CD4-positive, alpha-beta memory T cell (primary cell): ENCODE measurements around the gene SLC30A5. TPM values are rescaled to one million over a fixed set of nuclear protein-coding genes. Genes with fewer than 3 reads are reported as not detected.

ENCODE experiments used
- CTCF ChIA-PET: fragments of 350-600 bp; sonication (Branson Sonifier 250); formaldehyde crosslinking; loops from one replicate; lab custom pipeline; 2021; ENCODE audit warnings: inconsistent platforms; ENCODE audit not compliant: partially characterized antibody; lab: Charles Lee
- POLR2A ChIA-PET: fragments of 350-600 bp; sonication (Branson Sonifier 250); formaldehyde crosslinking; loops from one replicate; lab custom pipeline; 2021; ENCODE audit not compliant: partially characterized antibody; lab: Charles Lee
- DNase-seq, 5 donors: peaks; one replicate each; pipeline versions ENCODE4 v3.0.0 to v3.0.0-alpha.2; 2020 to 2022; ENCODE audit warnings: mixed read lengths in 1 of 5
- H3K27ac ChIP-seq: one replicate; pipeline ENCODE4 v1.7.0; 2013; ENCODE audit warnings: low read depth, low read length
- H3K27me3 ChIP-seq: 2 replicates; pipeline ENCODE4 v1.7.0; 2013; ENCODE audit warnings: mild to moderate bottlenecking, low read length, moderate library complexity; ENCODE audit not compliant: insufficient read depth
- H3K36me3 ChIP-seq: 2 replicates; pipeline ENCODE4 v1.7.0; 2013; ENCODE audit warnings: mild to moderate bottlenecking, low read length, moderate library complexity; ENCODE audit not compliant: insufficient read depth
- H3K4me1 ChIP-seq: 2 replicates; pipeline ENCODE4 v1.7.0; 2013; ENCODE audit warnings: mild to moderate bottlenecking, low read length, moderate library complexity; ENCODE audit not compliant: insufficient read depth
- H3K4me3 ChIP-seq, 2 donors: one replicate each; pipeline ENCODE4 v1.7.0; 2013; ENCODE audit warnings: low read length in 2 of 2, mild to moderate bottlenecking in 1 of 2
- H3K9me3 ChIP-seq, 2 donors: one replicate each; pipeline ENCODE4 v1.7.0; 2013; ENCODE audit warnings: low read length in 2 of 2, control low read depth in 1 of 2; ENCODE audit not compliant: control insufficient read depth in 1 of 2
- H3K27ac Mint-ChIP-seq, 7 donors: one replicate each; pipeline ENCODE4 v1.8.0; 2020 to 2021; ENCODE audit warnings: mixed read lengths in 7 of 7, mild to moderate bottlenecking in 6 of 7, inconsistent platforms in 3 of 7, moderate library complexity in 3 of 7
- H3K27me3 Mint-ChIP-seq, 2 donors: one replicate each; pipeline ENCODE4 v1.8.0; 2020 to 2021; ENCODE audit warnings: mixed read lengths in 2 of 2
- H3K36me3 Mint-ChIP-seq, 2 donors: one replicate each; pipeline ENCODE4 v1.8.0; 2020 to 2021; ENCODE audit warnings: mixed read lengths in 2 of 2, inconsistent platforms in 1 of 2, mild to moderate bottlenecking in 1 of 2
- H3K4me1 Mint-ChIP-seq, 4 donors: one replicate each; pipeline ENCODE4 v1.8.0; 2020 to 2021; ENCODE audit warnings: mixed read lengths in 4 of 4, mild to moderate bottlenecking in 1 of 4
- H3K4me3 Mint-ChIP-seq, 8 donors: one replicate each; pipeline ENCODE4 v1.8.0; 2020 to 2021; ENCODE audit warnings: mixed read lengths in 8 of 8, mild to moderate bottlenecking in 7 of 8, moderate library complexity in 6 of 8, inconsistent platforms in 3 of 8
- H3K9me3 Mint-ChIP-seq, 8 donors: one replicate each; pipeline ENCODE4 v1.8.0; 2020 to 2021; ENCODE audit warnings: mixed read lengths in 8 of 8, mild to moderate bottlenecking in 5 of 8, inconsistent platforms in 3 of 8, moderate library complexity in 1 of 8
- intact Hi-C: fragments of 100-400 bp; cut with micrococcal nuclease; formaldehyde crosslinking; loops from one replicate; pipeline ENCODE4 v1.15.1; 2023
- polyA plus RNA-seq, 2 donors: library from polyadenylated mRNA; unstranded; fragments of 300-500 nt; fragmentation: Illumina TruSeq; gene quantifications; one replicate each; pipeline ENCODE4 v1.2.3, GENCODE V29; 2021
- total RNA-seq, 2 experiments: library from RNA; stranded (reverse); gene quantifications; one replicate each; pipeline ENCODE4 v1.2.3, GENCODE V29; 2021

SLC30A5 gene
- total and polyA plus RNA-seq, 4 experiments from 2014 or later: 32.7 to 50.2 (median 40.3) TPM

GRCh38 chr5:69160651-69161050 is 66.8 kb downstream of the SLC30A5 start:
- no peaks in the 10 kb centered on the region for H3K27me3 Mint-ChIP-seq
- no peaks in the 10 kb centered on the region for H3K9me3 Mint-ChIP-seq
- Histone ChIP-seq H3K4me1 (no peaks in the 10 kb centered on the region), H3K27me3 (no peaks in the 10 kb centered on the region), H3K4me3 (no peak overlapping the region), H3K27ac (no peak overlapping the region), H3K36me3 (no peaks in the 10 kb centered on the region), H3K9me3 (no peaks in the 10 kb centered on the region)
- intact Hi-C loops: no loop called here
- no peak for DNase-seq
- H3K36me3 Mint-ChIP-seq: no peaks in the 10 kb centered on the region
- ChIA-PET CTCF (no interaction called here), POLR2A (no interaction called here)
- H3K4me1 Mint-ChIP-seq: peaks cover 0 to 2% (median under 1%) of the 10 kb centered on the region in 4 donors
- no peak overlapping the region for H3K27ac Mint-ChIP-seq
- no peak overlapping the region for H3K4me3 Mint-ChIP-seq

- POLR2A ChIA-PET: interaction anchor here (0.8 to 2.8 kb wide), 5 partner anchors 22 to 166 kb away, joined by 3 to 19 read pairs (median 8); partner anchors contain the start of genes CCDC125, CDK7, CENPH and SLC30A5
- Histone ChIP-seq H3K9me3 (no peaks in the 10 kb centered on the region), H3K36me3 (no peaks in the 10 kb centered on the region), H3K27me3 (no peaks in the 10 kb centered on the region), H3K4me3 (peak within 1 kb of the TSS; percentile 47 to 90), H3K27ac (peak within 1 kb of the TSS; percentile 63), H3K4me1 (peaks cover 20% of the 10 kb centered on the region)
- H3K9me3 Mint-ChIP-seq: no peaks in the 10 kb centered on the region
- intact Hi-C loops: loop anchor here (1.0 kb wide), 6 partner anchors 22 to 202 kb away; partner anchors contain the start of genes AK6, CCDC125, CDK7 and CENPH
- no peaks in the 10 kb centered on the region for H3K36me3 Mint-ChIP-seq
- peaks cover 11 to 29% (median 20%) of the 10 kb centered on the region in 4 donors for H3K4me1 Mint-ChIP-seq
- H3K27me3 Mint-ChIP-seq: no peaks in the 10 kb centered on the region
- peak within 1 kb of the TSS; percentile 90 to 96 (median 94) for H3K4me3 Mint-ChIP-seq
- CTCF ChIA-PET: interaction anchor here (0.6 to 1.2 kb wide), 3 partner anchors 15 to 168 kb away, joined by 3 to 4 read pairs (median 3); no protein-coding TSS in a partner anchor
- DNase-seq: peak; percentile 95 to 97 (median 96)
- peak within 1 kb of the TSS; percentile 88 to 97 (median 94) for H3K27ac Mint-ChIP-seq
Measured at GRCh38 chr5:69166686-69167492, 73.1 kb downstream of the SLC30A5 start, which contains the start of gene CCNB1. Gene CCNB1, plus strand, starts transcription at chr5:69167150. Its CDS starts 113 bp downstream, at chr5:69167263.

GRCh38 chr5:69167493-69167855 is 73.7 kb downstream of the SLC30A5 start:
- Mint-ChIP-seq H3K27me3 (no peaks in the 10 kb centered on the region), H3K4me3 (peak overlapping the region; percentile 90 to 96 (median 94)), H3K27ac (peak overlapping the region; percentile 88 to 97 (median 94)), H3K36me3 (no peaks in the 10 kb centered on the region), H3K4me1 (peaks cover 11 to 29% (median 20%) of the 10 kb centered on the region in 4 donors), H3K9me3 (no peaks in the 10 kb centered on the region)
- H3K36me3 ChIP-seq: no peaks in the 10 kb centered on the region
- CTCF ChIA-PET: interaction anchor here (1.2 kb wide), 1 partner anchor 167 kb away, joined by 4 read pairs; no protein-coding TSS in a partner anchor
- H3K4me1 ChIP-seq: peaks cover 20% of the 10 kb centered on the region
- peak overlapping the region; percentile 47 to 90 for H3K4me3 ChIP-seq
- H3K9me3 ChIP-seq: no peaks in the 10 kb centered on the region
- no peaks in the 10 kb centered on the region for H3K27me3 ChIP-seq
- intact Hi-C loops: loop anchor here (1.0 kb wide), 5 partner anchors 22 to 202 kb away; partner anchors contain the start of genes AK6, CCDC125, CDK7 and CENPH
- POLR2A ChIA-PET: interaction anchor here (2.0 to 2.8 kb wide), 3 partner anchors 22 to 73 kb away, joined by 8 to 19 read pairs (median 10); partner anchors contain the start of genes CDK7, CENPH and SLC30A5
- peak overlapping the region; percentile 63 for H3K27ac ChIP-seq
- DNase-seq: no peak

GRCh38 chr5:69167929-69168328 is 74.1 kb downstream of the SLC30A5 start:
- no peaks in the 10 kb centered on the region for H3K36me3 ChIP-seq
- H3K4me3 ChIP-seq: peak overlapping the region; percentile 47 to 90
- H3K27me3 ChIP-seq: no peaks in the 10 kb centered on the region
- Mint-ChIP-seq H3K27ac (peak overlapping the region in 6 of 7 donors; percentile 60 to 97 (median 86)), H3K36me3 (peaks cover 0 to under 1% of the 10 kb centered on the region in 2 donors), H3K9me3 (no peaks in the 10 kb centered on the region), H3K4me3 (peak overlapping the region; percentile 90 to 96 (median 94)), H3K27me3 (no peaks in the 10 kb centered on the region), H3K4me1 (peaks cover 11 to 29% (median 20%) of the 10 kb centered on the region in 4 donors)
- no peak for DNase-seq
- CTCF ChIA-PET: interaction anchor here (1.2 to 2.6 kb wide), 2 partner anchors 74 to 167 kb away, joined by 4 to 8 read pairs; partner anchors contain the start of gene SLC30A5
- intact Hi-C loops: loop anchor here (1.0 kb wide), 5 partner anchors 21 to 201 kb away; partner anchors contain the start of genes AK6, CCDC125, CDK7 and CENPH
- POLR2A ChIA-PET: interaction anchor here (2.4 to 2.8 kb wide), 2 partner anchors 21 to 74 kb away, joined by 8 to 19 read pairs; partner anchors contain the start of genes CENPH and SLC30A5
- H3K9me3 ChIP-seq: no peaks in the 10 kb centered on the region
- H3K27ac ChIP-seq: peak overlapping the region; percentile 63
- peaks cover 20% of the 10 kb centered on the region for H3K4me1 ChIP-seq

- H3K4me1 Mint-ChIP-seq: peaks cover 11 to 28% (median 20%) of the 10 kb centered on the region in 4 donors
- Histone ChIP-seq H3K27me3 (no peaks in the 10 kb centered on the region), H3K27ac (no peak overlapping the region), H3K36me3 (no peaks in the 10 kb centered on the region), H3K9me3 (no peaks in the 10 kb centered on the region), H3K4me3 (no peak overlapping the region), H3K4me1 (peaks cover 20% of the 10 kb centered on the region)
- H3K4me3 Mint-ChIP-seq: no peak overlapping the region
- peaks cover 12 to 14% of the 10 kb centered on the region in 2 donors for H3K36me3 Mint-ChIP-seq
- H3K9me3 Mint-ChIP-seq: no peaks in the 10 kb centered on the region
- ChIA-PET CTCF (interaction anchor here (2.6 kb wide), 1 partner anchor 77 kb away, joined by 8 read pairs; the partner anchor contains the start of gene SLC30A5), POLR2A (interaction anchor here (0.7 kb wide), 1 partner anchor 74 kb away, joined by 3 read pairs; no protein-coding TSS in a partner anchor)
- no peaks in the 10 kb centered on the region for H3K27me3 Mint-ChIP-seq
- DNase-seq: no peak
- intact Hi-C loops: no loop called here
- H3K27ac Mint-ChIP-seq: peak overlapping the region in 1 of 7 donors; percentile 17
Measured at GRCh38 chr5:69170495-69170894, 76.7 kb downstream of the SLC30A5 start.

GRCh38 chr5:69170969-69171368 is 77.2 kb downstream of the SLC30A5 start:
- no peak overlapping the region for H3K4me3 ChIP-seq
- H3K9me3 ChIP-seq: no peaks in the 10 kb centered on the region
- Mint-ChIP-seq H3K4me3 (no peak overlapping the region), H3K27ac (peak overlapping the region in 1 of 7 donors; percentile 17), H3K9me3 (no peaks in the 10 kb centered on the region), H3K4me1 (peaks cover 11 to 24% (median 18%) of the 10 kb centered on the region in 4 donors), H3K27me3 (no peaks in the 10 kb centered on the region), H3K36me3 (peaks cover 14 to 17% of the 10 kb centered on the region in 2 donors)
- H3K27ac ChIP-seq: no peak overlapping the region
- DNase-seq: no peak
- intact Hi-C loops: no loop called here
- no peaks in the 10 kb centered on the region for H3K36me3 ChIP-seq
- CTCF ChIA-PET: no interaction called here
- POLR2A ChIA-PET: interaction anchor here (0.7 kb wide), 1 partner anchor 74 kb away, joined by 3 read pairs; no protein-coding TSS in a partner anchor
- H3K4me1 ChIP-seq: peaks cover 20% of the 10 kb centered on the region
- no peaks in the 10 kb centered on the region for H3K27me3 ChIP-seq
